EL (cell line): ENCODE data around the gene SLC19A1.
A peak's percentile ranks its signal among the peaks of the same experiment; 100 is the strongest.

Experiments
- DNase-seq: peaks from one replicate; pipeline ENCODE4 v3.0.0-alpha.2; 2016

The SLC19A1 gene

GRCh38 chr21:45557616-45558043 is 15.4 kb upstream of the SLC19A1 start:
- DNase-seq = no peak

GRCh38 chr21:45556645-45557615 is 14.7 kb upstream of the SLC19A1 start:
- DNase-seq = no peak

GRCh38 chr21:45556302-45556644 is 14.0 kb upstream of the SLC19A1 start:
- DNase-seq = no peak

GRCh38 chr21:45555557-45556301 is 13.5 kb upstream of the SLC19A1 start:
- peak; percentile 75 for DNase-seq

GRCh38 chr21:45555251-45555556 is 13.0 kb upstream of the SLC19A1 start:
- no peak for DNase-seq

GRCh38 chr21:45554477-45555175 is 12.4 kb upstream of the SLC19A1 start:
- peak; percentile 63 for DNase-seq

- DNase-seq = no peak
Observed at GRCh38 chr21:45552696-45553391, 10.6 kb upstream of the SLC19A1 start.

- no peak for DNase-seq
Observed at GRCh38 chr21:45551783-45552695, 9.8 kb upstream of the SLC19A1 start.

- peak; percentile 80 for DNase-seq
Observed at GRCh38 chr21:45551316-45551715, 9.1 kb upstream of the SLC19A1 start.

- no peak for DNase-seq
Observed at GRCh38 chr21:45550522-45551210, 8.4 kb upstream of the SLC19A1 start.

GRCh38 chr21:45549626-45550463 is 7.6 kb upstream of the SLC19A1 start:
- DNase-seq = no peak

GRCh38 chr21:45548711-45549491 is 6.7 kb upstream of the SLC19A1 start:
- no peak for DNase-seq

GRCh38 chr21:45547545-45547900 is 5.3 kb upstream of the SLC19A1 start:
- no peak for DNase-seq

- DNase-seq = no peak
Observed at GRCh38 chr21:45546636-45547544, 4.7 kb upstream of the SLC19A1 start.

- no peak for DNase-seq
Observed at GRCh38 chr21:45545691-45546531, 3.7 kb upstream of the SLC19A1 start.

- no peak for DNase-seq
Observed at GRCh38 chr21:45545236-45545570, 3.0 kb upstream of the SLC19A1 start.

GRCh38 chr21:45544449-45545235 is 2.4 kb upstream of the SLC19A1 start:
- no peak for DNase-seq
